Activated T-cell treated with anti-CD3 and anti-CD28 coated beads for 1 hour (primary cell): Measurements from ENCODE around the gene FADD.

Experiments
- DNase-seq: peaks from one replicate; pipeline ENCODE4 v3.0.0-alpha.2; 2020; ENCODE audit warnings: low read depth

Gene FADD

GRCh38 chr11:70233962-70234361 is 30.9 kb downstream of the FADD start:
- no peak for DNase-seq

- no peak for DNase-seq
Measured at GRCh38 chr11:70240337-70240736, 37.2 kb downstream of the FADD start.

GRCh38 chr11:70241709-70242108 is 38.6 kb downstream of the FADD start:
- no peak for DNase-seq

DNA sequence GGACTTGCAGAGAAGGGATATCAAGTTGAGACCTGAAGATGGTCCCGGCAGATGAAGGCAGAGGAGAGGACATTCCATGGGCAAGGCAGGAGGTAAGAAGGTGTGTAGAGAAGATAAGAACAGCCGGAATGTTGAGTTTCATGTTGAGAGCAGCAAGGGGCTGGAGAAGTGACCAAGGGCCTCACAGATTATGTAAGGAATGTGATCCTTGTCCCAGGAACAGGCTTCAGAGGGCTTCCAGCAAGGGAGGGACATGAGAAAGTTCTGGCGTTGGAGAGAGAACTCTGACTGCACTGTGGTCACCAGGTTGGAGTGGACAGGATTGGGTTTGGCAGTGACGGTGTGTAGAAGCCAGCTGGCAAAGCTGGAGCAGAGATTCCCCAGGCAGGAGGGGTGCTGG is 39.8 kb downstream of the FADD start:
- DNase-seq, result no peak

GRCh38 chr11:70243912-70244652 is 41.0 kb downstream of the FADD start:
- DNase-seq, result no peak

DNA sequence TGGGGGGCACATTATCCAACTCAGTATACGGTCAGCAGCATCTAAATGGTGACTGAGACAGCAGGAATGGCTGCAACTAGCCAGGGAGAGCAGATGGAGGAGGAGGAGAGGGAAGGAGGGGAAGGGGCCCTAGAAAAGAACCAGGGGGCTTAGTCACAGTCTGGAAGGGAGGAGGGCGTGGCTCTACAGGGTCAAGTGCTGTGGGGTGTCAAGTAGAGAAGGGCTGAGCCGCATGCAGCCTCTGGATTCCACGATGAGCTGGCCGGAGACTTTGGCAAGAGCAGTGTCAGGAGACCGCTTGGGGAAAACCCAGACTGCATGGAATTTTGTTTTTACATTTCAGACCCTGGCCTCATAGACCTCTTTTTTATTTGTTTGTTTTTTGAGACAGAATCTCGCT is 41.6 kb downstream of the FADD start:
- DNase-seq, result no peak

DNA sequence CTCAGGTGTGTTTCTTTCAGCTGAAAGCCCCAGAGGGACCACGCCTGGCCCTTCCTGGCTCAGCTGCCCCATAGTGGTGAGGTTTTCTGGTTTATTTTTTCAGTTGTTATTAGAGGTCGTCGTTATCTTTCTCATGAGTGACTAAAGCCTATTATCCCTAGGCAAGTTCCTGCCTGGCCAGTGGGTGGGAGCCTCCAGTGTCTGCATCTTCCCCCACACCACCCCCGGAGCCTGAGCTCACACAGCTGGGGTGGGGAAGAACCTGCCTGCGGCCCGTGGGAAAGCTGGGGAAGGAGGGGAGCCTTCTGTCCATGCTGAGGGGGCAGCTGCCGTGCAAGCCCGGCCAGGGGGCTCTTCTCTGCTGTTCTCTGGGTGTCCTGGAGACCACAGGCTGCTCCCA is 43.1 kb downstream of the FADD start:
- no peak for DNase-seq

GRCh38 chr11:70247042-70247709 is 44.1 kb downstream of the FADD start:
- DNase-seq, result no peak

DNA sequence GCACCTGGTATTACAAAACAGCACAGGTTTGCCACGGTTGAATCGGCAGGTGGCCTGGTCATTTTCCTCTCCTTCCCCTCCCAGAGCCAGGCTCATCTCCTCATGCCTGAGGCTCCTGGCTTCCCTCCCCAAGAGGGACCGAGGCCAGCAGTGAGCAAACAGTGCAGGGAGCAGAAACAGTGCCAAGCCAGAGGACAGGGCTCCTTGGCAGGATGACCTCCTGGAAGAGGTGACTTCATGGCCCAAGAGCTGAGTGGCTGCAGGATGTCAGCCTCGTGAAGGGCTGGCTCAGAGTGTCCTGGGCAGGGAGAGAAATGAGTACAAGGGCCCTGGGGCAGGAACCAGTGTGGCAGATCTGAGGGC is 44.6 kb downstream of the FADD start:
- DNase-seq, result no peak

DNA sequence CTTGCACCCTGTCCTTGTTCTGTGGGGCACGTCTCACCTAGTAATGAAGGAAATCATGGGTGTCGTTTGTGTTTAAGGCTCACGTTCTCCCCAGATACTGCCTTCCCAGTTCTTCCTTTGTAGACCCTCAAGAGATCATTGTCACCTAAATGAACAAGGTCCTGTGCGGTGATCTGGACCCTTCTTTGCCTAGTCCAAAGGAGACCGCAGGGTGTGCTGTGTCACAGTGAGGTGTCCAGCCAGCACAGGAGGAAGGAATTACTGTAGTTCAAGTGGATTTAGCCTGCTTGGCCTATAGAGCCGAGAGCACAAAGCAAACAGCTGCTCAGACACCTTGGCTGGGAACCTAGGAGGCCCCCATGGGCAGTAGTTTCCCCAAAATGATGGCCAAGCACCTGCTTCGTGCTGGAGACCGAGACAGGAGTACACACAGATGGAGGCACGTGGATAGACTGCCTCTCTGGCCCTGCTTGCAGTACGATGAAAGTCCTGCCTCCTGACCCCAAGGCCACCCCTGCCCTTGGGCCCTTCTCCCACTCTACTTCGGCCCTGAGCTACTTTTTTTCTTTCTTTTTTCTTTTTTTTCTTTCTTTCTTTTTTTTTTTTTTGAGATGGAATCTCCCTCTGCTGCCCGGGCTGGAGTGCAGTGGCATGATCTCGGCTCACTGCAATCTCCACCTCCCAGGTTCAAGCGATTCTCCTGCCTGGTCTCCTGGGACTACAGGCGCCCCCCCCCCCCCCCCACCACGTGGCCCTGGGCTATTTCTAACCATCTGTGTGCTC is 48.0 kb downstream of the FADD start:
- no peak for DNase-seq

- DNase-seq, result no peak
Measured at GRCh38 chr11:70251659-70252321, 48.7 kb downstream of the FADD start.

DNA sequence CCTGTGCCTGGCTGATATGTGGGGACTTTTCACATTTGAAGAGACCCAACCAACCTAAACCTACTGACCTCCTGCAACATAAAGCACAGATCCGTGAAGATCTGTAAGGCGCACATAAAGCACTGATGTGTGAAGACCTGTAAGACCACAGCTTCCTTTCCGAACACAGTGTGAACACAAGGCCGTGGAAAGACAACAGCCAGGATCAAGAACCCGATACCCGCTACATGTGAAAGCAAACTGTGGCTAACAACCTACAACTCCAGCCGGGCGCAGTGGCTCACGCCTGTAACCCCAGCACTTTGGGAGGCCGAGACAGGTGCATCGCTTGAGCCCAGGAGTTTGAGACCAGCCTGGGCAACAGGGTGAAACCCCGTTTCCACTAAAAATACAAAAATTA is 49.7 kb downstream of the FADD start:
- DNase-seq, result no peak

DNA sequence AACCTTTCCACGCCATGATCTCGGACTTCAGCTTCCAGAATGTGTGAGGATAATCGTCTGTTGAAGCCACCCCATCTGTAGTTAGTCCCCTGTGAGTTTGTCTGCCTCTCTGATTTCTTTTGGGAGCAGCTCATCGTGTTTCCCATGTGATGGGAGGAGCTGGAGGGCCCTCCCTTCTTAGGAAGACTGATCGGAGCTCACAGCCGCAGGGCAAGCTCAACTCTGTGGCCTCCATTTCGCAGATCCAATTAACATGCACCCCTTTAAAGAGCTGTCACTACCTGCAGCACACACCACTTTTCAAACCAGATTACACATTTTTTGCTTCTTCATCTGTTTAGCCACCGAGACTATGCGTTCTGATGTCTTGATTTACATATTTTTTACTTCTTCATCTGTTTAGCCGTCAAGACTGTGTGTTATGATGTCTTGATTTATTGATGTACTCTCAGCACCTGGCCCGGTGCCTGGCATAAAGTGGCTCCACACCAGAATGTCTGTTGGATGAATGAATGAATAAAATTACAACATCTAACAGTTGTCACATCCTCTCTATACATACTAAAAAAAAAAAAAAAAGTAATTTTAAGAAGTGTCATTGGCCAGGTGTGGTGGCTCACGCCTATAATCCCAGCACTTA is 52.5 kb downstream of the FADD start:
- DNase-seq, result no peak
